Activated CD4-positive, alpha-beta memory T cell treated with anti-CD3 and anti-CD28 coated beads for 36 hours (primary cell): ENCODE measurements around the gene HOXA5. TPM values are rescaled to one million over a fixed set of nuclear protein-coding genes. Genes with fewer than 3 reads are reported as not detected.

Experiments
- CTCF ChIA-PET: fragments of 350-600 bp; sonication (Branson Sonifier 250); formaldehyde crosslinking; loops from one replicate; lab custom pipeline; 2021; ENCODE audit warnings: antibody characterized with exemption, inconsistent platforms; lab: Charles Lee
- POLR2A ChIA-PET: fragments of 350-600 bp; sonication (Branson Sonifier 250); formaldehyde crosslinking; loops from one replicate; lab custom pipeline; 2021; ENCODE audit warnings: antibody characterized with exemption; lab: Charles Lee
- DNase-seq: peaks from one replicate; pipeline ENCODE4 v3.0.0-alpha.2; 2020
- H3K27ac Mint-ChIP-seq: one replicate; pipeline ENCODE4 v1.8.0; 2021; ENCODE audit warnings: mixed read lengths
- H3K27me3 Mint-ChIP-seq: one replicate; pipeline ENCODE4 v1.8.0; 2021; ENCODE audit warnings: mixed read lengths
- H3K36me3 Mint-ChIP-seq: one replicate; pipeline ENCODE4 v1.8.0; 2021; ENCODE audit warnings: mixed read lengths
- H3K4me1 Mint-ChIP-seq: one replicate; pipeline ENCODE4 v1.8.0; 2021; ENCODE audit warnings: low read depth, mixed read lengths
- H3K4me3 Mint-ChIP-seq: one replicate; pipeline ENCODE4 v1.8.0; 2021; ENCODE audit warnings: mild to moderate bottlenecking, mixed read lengths
- H3K9me3 Mint-ChIP-seq: one replicate; pipeline ENCODE4 v1.8.0; 2021; ENCODE audit warnings: mixed read lengths
- intact Hi-C: fragments of 100-400 bp; cut with micrococcal nuclease; formaldehyde crosslinking; loops from one replicate; pipeline ENCODE4 v1.15.1; 2023
- total RNA-seq, 2 experiments: library from RNA; stranded (reverse); gene quantifications; one replicate each; pipeline ENCODE4 v1.2.3, GENCODE V29; 2021

Gene HOXA5
- total RNA-seq, 2 experiments from 2014 or later: not detected

- CTCF ChIA-PET: interaction anchor here (0.5 to 3.4 kb wide), 30 partner anchors 10 to 1443 kb away, joined by 3 to 22 read pairs (median 4); partner anchors contain the start of gene HOXA9
Observed at GRCh38 chr7:27180431-27181420, 37.2 kb upstream of the HOXA5 start.

DNA sequence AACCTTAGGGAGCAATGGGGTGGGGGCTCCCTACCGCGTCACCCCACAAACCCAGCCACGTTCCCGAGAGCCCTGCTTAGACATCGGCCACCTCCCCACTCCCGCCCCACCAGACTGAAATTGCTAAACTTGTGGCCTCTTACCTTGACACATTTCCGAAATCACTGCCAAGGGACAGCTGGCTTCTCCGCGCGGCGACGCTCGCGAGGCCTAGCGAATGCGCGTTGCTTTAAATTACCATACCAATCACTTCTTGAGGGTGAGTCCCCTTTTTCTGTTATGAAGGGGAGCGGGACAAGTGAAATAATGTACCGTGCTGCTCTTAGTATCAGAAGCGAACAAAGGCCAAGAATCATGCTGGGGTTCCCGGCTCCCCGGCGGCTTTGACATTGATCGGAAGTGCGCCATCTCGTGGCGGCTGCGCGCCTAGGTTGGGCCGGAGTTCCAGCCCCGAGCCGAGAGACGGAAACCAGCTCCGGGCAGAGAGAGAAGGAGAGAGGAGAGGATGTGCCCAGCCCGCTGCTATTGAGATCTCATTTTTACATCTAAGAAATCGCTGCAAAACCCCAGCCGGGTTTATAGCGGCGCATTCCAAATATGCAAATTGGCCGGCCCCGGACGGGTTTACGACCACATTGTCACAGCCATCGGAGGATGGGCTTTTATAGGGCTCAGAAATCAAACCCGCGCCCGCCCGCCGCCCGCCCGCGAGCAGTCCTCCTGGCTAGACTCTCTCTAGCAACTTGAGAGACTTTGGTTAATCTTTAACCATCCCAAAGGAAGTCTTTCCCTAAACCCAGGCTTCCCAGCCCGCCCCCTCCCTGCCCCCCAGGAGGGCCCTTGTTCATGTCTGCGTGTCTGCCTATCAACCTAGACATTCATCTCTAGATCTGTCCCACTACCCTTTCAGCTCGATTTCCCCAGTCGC lies 36.3 kb upstream of the HOXA5 start:
- H3K9me3 Mint-ChIP-seq: no peaks in the 10 kb centered on the region
- peak; percentile 68 for DNase-seq
- H3K4me3 Mint-ChIP-seq: no peak overlapping the region
- peaks cover 2% of the 10 kb centered on the region for H3K36me3 Mint-ChIP-seq
- peaks cover 13% of the 10 kb centered on the region for H3K4me1 Mint-ChIP-seq
- CTCF ChIA-PET: interaction anchor here (0.5 to 3.4 kb wide), 32 partner anchors 9 to 1770 kb away, joined by 3 to 22 read pairs (median 4); partner anchors contain the start of genes HOXA5 and HOXA9
- POLR2A ChIA-PET: no interaction called here
- peaks cover 69% of the 10 kb centered on the region for H3K27me3 Mint-ChIP-seq
- intact Hi-C loops: loop anchor here (5.0 kb wide), 1 partner anchor 1322 kb away; no protein-coding TSS in a partner anchor
- no peak overlapping the region for H3K27ac Mint-ChIP-seq

More at GRCh38 chr7:27180431-27181420, 37.2 kb upstream of the HOXA5 start:
- Mint-ChIP-seq H3K4me1 (peaks cover 21% of the 10 kb centered on the region), H3K36me3 (peaks cover 4% of the 10 kb centered on the region), H3K27me3 (peaks cover 69% of the 10 kb centered on the region), H3K27ac (no peak overlapping the region), H3K9me3 (no peaks in the 10 kb centered on the region), H3K4me3 (no peak overlapping the region)
- intact Hi-C loops: no loop called here
- peak; percentile 1 for DNase-seq
- POLR2A ChIA-PET: no interaction called here

GRCh38 chr7:27179030-27179429 lies 35.5 kb upstream of the HOXA5 start:
- CTCF ChIA-PET: interaction anchor here (1.1 to 3.4 kb wide), 20 partner anchors 8 to 809 kb away, joined by 3 to 22 read pairs (median 6); partner anchors contain the start of genes HOXA5 and HOXA9
- POLR2A ChIA-PET: no interaction called here
- peaks cover 71% of the 10 kb centered on the region for H3K27me3 Mint-ChIP-seq
- H3K9me3 Mint-ChIP-seq: no peaks in the 10 kb centered on the region
- H3K4me3 Mint-ChIP-seq: no peak overlapping the region
- H3K27ac Mint-ChIP-seq: no peak overlapping the region
- intact Hi-C loops: loop anchor here (5.0 kb wide), 1 partner anchor 1322 kb away; no protein-coding TSS in a partner anchor
- peaks cover 12% of the 10 kb centered on the region for H3K4me1 Mint-ChIP-seq
- H3K36me3 Mint-ChIP-seq: no peaks in the 10 kb centered on the region
- DNase-seq: no peak

GRCh38 chr7:27178366-27178765 lies 34.9 kb upstream of the HOXA5 start:
- ChIA-PET CTCF (interaction anchor here (1.4 to 3.4 kb wide), 8 partner anchors 10 to 491 kb away, joined by 3 to 22 read pairs (median 10); partner anchors contain the start of genes HOXA5 and HOXA9), POLR2A (no interaction called here)
- H3K4me3 Mint-ChIP-seq: no peak overlapping the region
- peaks cover 67% of the 10 kb centered on the region for H3K27me3 Mint-ChIP-seq
- H3K9me3 Mint-ChIP-seq: no peaks in the 10 kb centered on the region
- H3K4me1 Mint-ChIP-seq: peaks cover 10% of the 10 kb centered on the region
- H3K27ac Mint-ChIP-seq: no peak overlapping the region
- intact Hi-C loops: loop anchor here (5.0 kb wide), 1 partner anchor 1321 kb away; no protein-coding TSS in a partner anchor
- peak; percentile 2 for DNase-seq
- no peaks in the 10 kb centered on the region for H3K36me3 Mint-ChIP-seq

DNA sequence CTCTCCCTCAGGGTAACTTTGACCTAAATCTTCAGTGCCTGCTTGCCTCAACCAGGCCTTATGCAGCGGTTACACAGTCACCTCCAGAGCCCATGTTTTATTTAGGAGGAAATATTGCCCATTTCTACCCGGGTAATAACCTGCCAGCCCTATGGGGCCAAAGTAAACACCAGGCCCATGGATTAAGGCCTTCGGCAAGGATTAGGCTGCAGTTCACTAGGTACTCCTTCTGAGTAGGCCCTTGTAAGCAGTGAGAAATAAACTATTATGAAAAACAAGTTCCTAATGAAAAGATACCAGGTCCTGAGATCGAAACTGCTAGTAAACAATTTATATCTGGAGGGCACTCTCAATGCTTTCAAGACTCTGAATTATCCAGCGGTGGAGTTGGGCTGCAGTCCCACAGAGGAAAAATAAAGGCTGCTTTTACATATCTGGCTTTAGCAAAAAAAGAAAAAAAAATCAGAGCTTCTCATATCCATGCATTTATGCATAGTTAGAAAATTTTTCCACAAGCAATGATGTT lies 34.4 kb upstream of the HOXA5 start:
- no peak overlapping the region for H3K27ac Mint-ChIP-seq
- peaks cover 66% of the 10 kb centered on the region for H3K27me3 Mint-ChIP-seq
- no peaks in the 10 kb centered on the region for H3K36me3 Mint-ChIP-seq
- ChIA-PET POLR2A (no interaction called here), CTCF (interaction anchor here (3.4 kb wide), 1 partner anchor 17 kb away, joined by 19 read pairs; no protein-coding TSS in a partner anchor)
- intact Hi-C loops: loop anchor here (5.0 kb wide), 1 partner anchor 1321 kb away; no protein-coding TSS in a partner anchor
- H3K4me1 Mint-ChIP-seq: peaks cover 10% of the 10 kb centered on the region
- peak; percentile 1 for DNase-seq
- H3K9me3 Mint-ChIP-seq: no peaks in the 10 kb centered on the region
- H3K4me3 Mint-ChIP-seq: no peak overlapping the region

DNA sequence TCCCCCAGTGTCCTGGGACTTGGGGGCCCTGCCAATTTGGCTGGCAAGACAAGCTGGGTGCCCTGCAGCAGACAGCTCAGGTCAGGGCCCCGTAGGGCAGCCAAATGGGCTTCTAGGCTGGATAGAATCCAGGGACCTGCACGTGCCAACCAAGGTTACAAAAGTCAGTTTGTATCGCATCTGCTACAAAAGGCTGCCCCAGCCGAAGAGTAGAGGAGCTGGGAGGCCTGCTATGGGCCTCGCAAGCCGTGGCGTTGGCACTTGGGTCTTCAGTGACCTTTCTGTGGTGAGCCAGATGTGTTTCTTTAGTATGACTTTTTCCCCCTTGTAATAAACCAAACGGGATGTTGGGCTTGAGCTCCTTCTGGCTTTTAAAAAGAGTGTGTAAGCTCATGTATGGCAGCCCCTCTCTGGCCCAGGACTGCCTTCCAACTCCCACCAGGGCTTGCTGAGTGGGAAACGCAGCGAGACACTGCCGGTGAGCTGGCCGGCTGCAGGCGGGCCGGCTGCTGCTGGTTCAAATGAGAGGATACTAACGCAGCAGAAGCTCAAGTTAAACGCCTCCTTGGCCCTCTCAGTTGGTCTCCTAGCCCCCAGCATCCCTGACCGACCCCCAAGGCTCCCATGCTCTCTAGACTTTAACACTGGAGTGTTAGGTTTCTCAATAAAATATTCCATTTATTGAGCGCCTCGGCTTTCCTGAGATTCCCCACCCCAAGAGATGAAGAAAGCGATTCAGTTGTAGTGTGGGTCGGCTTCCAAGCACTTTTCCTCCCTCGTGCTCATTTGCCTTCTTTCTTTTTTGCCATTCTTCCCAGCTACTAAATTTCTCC lies 33.7 kb upstream of the HOXA5 start:
- Mint-ChIP-seq H3K27me3 (peaks cover 66% of the 10 kb centered on the region), H3K4me1 (peaks cover 13% of the 10 kb centered on the region), H3K27ac (no peak overlapping the region), H3K9me3 (no peaks in the 10 kb centered on the region), H3K4me3 (no peak overlapping the region), H3K36me3 (no peaks in the 10 kb centered on the region)
- DNase-seq: peak; percentile 5
- intact Hi-C loops: loop anchor here (5.0 kb wide), 1 partner anchor 1320 kb away; no protein-coding TSS in a partner anchor
- ChIA-PET CTCF (interaction anchor here (1.2 to 3.4 kb wide), 3 partner anchors 16 to 26 kb away, joined by 3 to 19 read pairs (median 5); no protein-coding TSS in a partner anchor), POLR2A (no interaction called here)

DNA sequence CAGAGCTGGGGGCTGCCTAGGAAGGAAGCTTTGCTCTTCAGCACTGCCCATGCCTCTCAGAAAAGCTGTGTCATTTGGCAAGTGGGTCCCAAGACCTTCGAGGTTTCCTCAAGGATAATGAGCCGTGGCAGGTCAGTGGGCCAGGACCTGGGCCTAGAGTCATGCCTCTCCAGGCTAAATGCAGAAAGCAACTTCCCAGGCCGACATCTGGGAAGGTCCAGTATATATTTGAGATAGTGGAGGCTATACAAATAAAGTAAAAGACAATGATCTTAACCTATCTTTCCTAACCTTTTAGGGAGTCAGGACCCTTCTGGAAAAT lies 33.0 kb upstream of the HOXA5 start:
- intact Hi-C loops: loop anchor here (5.0 kb wide), 1 partner anchor 1319 kb away; no protein-coding TSS in a partner anchor
- Mint-ChIP-seq H3K9me3 (no peaks in the 10 kb centered on the region), H3K4me1 (peaks cover 18% of the 10 kb centered on the region), H3K4me3 (no peak overlapping the region), H3K27ac (no peak overlapping the region), H3K36me3 (peaks cover 1% of the 10 kb centered on the region), H3K27me3 (peaks cover 70% of the 10 kb centered on the region)
- ChIA-PET POLR2A (no interaction called here), CTCF (interaction anchor here (1.2 to 1.3 kb wide), 2 partner anchors 16 to 25 kb away, joined by 3 to 5 read pairs; no protein-coding TSS in a partner anchor)
- no peak for DNase-seq

DNA sequence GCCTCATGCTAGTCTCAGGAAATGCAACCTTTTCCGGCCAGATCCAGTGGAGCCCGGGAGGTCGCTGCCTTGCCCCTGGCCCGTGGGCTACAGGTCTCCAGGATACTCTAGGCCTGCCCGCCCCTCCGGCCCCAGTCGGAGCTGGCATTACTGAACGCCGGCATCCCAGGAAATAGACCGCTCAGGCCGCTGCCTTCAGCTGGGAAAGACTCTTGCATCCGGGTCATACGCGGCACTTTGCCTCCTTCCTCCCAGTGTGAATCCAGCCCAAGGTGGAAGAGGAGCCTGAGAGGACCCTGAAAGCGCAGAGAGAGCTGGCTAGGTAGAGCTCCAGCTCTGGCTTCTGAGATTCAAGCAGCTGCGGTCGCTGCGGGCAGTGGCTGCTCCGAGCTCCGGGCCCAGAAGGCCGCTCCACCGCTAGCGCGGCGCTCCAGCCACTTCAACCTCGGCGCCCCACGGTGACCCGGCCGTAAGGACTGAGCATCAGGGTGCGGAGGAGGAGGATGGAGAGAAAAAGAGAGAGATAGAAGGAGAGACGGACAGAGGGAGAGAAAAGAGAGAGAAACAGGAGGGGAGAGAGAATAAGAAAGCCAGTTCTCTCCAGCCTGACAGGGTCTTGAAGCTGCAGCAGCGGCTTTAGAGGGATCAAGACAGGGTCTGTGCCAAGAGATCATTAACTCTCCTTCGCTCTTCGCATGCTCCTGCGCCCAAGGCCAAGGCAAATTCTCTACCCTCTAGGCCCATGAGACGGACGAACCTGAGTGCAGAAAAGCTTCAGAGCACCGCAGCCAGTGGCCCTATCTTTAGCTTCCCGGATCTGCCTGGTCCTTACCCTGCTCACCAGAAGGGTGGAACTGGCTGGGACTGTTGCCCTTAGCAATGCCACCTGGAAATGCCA lies 32.4 kb upstream of the HOXA5 start:
- H3K36me3 Mint-ChIP-seq: peaks cover 1% of the 10 kb centered on the region
- H3K4me3 Mint-ChIP-seq: no peak overlapping the region
- peak; percentile 4 for DNase-seq
- H3K27me3 Mint-ChIP-seq: peaks cover 72% of the 10 kb centered on the region
- peaks cover 20% of the 10 kb centered on the region for H3K4me1 Mint-ChIP-seq
- no peak overlapping the region for H3K27ac Mint-ChIP-seq
- no peaks in the 10 kb centered on the region for H3K9me3 Mint-ChIP-seq
- ChIA-PET POLR2A (no interaction called here), CTCF (interaction anchor here (1.1 to 1.3 kb wide), 3 partner anchors 15 to 489 kb away, joined by 3 to 5 read pairs (median 3); no protein-coding TSS in a partner anchor)
- intact Hi-C loops: loop anchor here (5.0 kb wide), 1 partner anchor 1319 kb away; no protein-coding TSS in a partner anchor

DNA sequence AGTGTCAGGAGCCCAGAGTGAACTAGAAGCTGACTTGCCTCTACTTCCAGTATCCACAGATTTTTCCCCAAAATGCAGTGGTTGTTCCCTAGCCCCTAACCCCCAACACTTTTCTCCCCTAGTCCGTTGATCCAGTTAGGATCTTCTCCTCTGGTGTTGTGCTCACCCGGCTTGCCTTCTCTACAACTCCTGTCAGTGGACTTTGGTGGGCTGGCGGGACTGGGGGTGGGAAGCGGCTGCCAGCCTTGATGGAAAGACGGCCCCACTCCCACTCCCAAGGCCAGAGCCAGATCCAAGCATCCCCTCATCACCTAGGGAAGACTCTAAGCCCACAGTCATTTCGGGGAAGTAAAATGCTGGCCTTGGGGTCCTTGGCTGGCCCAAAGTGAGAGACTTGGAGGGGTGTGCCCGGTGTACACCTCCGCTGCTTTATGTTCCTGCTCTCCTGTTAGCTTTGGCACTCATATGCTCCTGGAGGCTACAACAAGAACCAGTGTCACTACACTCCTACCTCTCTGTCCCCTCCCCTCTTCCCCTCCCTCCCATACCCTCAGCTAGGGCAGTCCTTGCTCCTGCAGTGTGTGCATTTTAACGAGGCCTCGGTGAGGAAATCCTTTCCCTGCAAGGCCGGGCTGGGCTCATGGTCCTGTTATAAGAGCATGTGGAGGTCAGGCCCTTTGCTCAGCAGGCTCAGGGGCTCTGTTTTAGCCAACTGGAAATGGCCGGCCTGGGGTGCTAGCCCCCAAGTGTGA lies 31.6 kb upstream of the HOXA5 start:
- DNase-seq: peak; percentile 4
- Mint-ChIP-seq H3K4me1 (peaks cover 20% of the 10 kb centered on the region), H3K27ac (no peak overlapping the region), H3K9me3 (no peaks in the 10 kb centered on the region), H3K4me3 (no peak overlapping the region), H3K27me3 (peaks cover 75% of the 10 kb centered on the region), H3K36me3 (peaks cover 1% of the 10 kb centered on the region)
- POLR2A ChIA-PET: no interaction called here
- intact Hi-C loops: loop anchor here (5.0 kb wide), 1 partner anchor 1318 kb away; no protein-coding TSS in a partner anchor
- CTCF ChIA-PET: interaction anchor here (0.9 to 1.1 kb wide), 2 partner anchors 488 to 810 kb away, joined by 3 read pairs; no protein-coding TSS in a partner anchor
